Breast epithelium (tissue), 4 donors: ENCODE measurements around the gene SERHL2. TPM values are rescaled to one million over a fixed set of nuclear protein-coding genes. Genes with fewer than 3 reads are reported as not detected.
A peak's percentile ranks its signal among the peaks of the same experiment; 100 is the strongest.
"Not testable (repeated sequence)": the region's sequence is repeated elsewhere in the genome, so short reads cannot be mapped to it uniquely, and the experiment has no call there.

Source experiments
- DNase-seq, 2 donors: peaks; one replicate each; pipeline ENCODE4 v3.0.0-alpha.2; 2019; ENCODE audit warnings: low spot score in 2 of 2
- H3K27ac ChIP-seq, 2 donors: fragments of 200-600 bp; sonication (generic) in 1 of 2; one replicate each; pipeline ENCODE4 v1.5.1; 2016 to 2019; ENCODE audit warnings: mild to moderate bottlenecking in 1 of 2
- H3K27me3 ChIP-seq, 2 donors: fragments of 200-600 bp; sonication (generic) in 1 of 2; one replicate each; pipeline versions ENCODE4 v1.5.1 to v1.6.0; 2017 to 2019; ENCODE audit warnings: control low read depth in 1 of 2, mild to moderate bottlenecking in 1 of 2
- H3K36me3 ChIP-seq: fragments of 200-600 bp; one replicate; pipeline ENCODE4 v1.5.1; 2019
- H3K4me1 ChIP-seq, 2 donors: fragments of 200-600 bp; sonication (generic); one replicate each; pipeline ENCODE4 v1.5.1; 2016 to 2019; ENCODE audit warnings: control low read depth in 1 of 2
- H3K4me3 ChIP-seq, 3 donors: fragments of 200-600 bp; sonication (generic); 1 replicate in 2 of 3; 2 replicates in 1 of 3; pipeline ENCODE4 v1.5.1; 2016 to 2019; ENCODE audit warnings: mild to moderate bottlenecking in 3 of 3, moderate library complexity in 2 of 3
- H3K9me3 ChIP-seq, 2 donors: fragments of 200-600 bp; sonication (generic) in 1 of 2; one replicate each; pipeline ENCODE4 v1.5.1; 2016 to 2019; ENCODE audit warnings: control low read depth in 1 of 2
- POLR2A ChIP-seq: fragments of 450-650 bp; IDR thresholded peaks from one replicate; pipeline ENCODE4 v1.6.1; 2016; ENCODE audit warnings: antibody characterized with exemption, mild to moderate bottlenecking, moderate library complexity
- POLR2AphosphoS5 ChIP-seq, 3 donors: sonication (generic); formaldehyde crosslinking; IDR thresholded peaks; one replicate each; pipeline ENCODE4 v1.6.1; 2017; ENCODE audit warnings: antibody characterized with exemption in 3 of 3
- intact Hi-C: fragments of 100-400 bp; cut with DNase I; formaldehyde crosslinking; loops from one replicate; pipeline ENCODE4 v1.15.1; 2023; ENCODE audit warnings: low total_unique reads
- total RNA-seq, 3 donors: library from RNA; depleted of rRNA; stranded (reverse); fragments of >200 nt; gene quantifications; one replicate each; pipeline ENCODE4 v1.1.0, GENCODE V29; 2016
- TF ChIP-seq, protein P1 (sequence below), 3 donors: fragments of 450-650 bp; IDR thresholded peaks; one replicate each; pipeline ENCODE4 v1.5.1; 2016 to 2017; ENCODE audit warnings: antibody characterized with exemption in 3 of 3, mild to moderate bottlenecking in 3 of 3, moderate library complexity in 3 of 3

The SERHL2 gene
- total RNA-seq, 3 donors from 2014 or later, result 1.3 to 64.2 (median 16.7) TPM

DNA sequence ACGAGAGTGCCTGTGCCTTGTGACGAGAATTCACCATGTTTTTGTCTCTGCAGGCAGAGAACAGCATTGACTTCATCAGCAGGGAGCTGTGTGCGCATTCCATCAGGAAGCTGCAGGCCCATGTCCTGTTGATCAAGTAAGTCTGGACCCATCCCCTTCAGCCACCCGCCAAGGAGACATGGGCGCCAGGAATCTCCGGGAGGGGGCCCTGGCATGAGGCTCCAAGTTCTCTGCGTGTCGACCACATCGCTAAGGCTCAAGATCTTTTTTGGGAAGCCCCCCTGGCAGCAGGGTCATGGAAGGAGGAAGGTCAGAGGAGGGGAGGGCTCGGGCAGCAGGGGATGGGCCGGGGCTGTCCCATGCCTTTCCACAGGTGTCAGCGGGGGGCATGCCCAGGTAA is 17.3 kb downstream of the SERHL2 start:
- intact Hi-C loops, H3K4me1 ChIP-seq, H3K9me3 ChIP-seq, DNase-seq, H3K36me3 ChIP-seq, H3K27me3 ChIP-seq, H3K4me3 ChIP-seq, H3K27ac ChIP-seq: not testable (repeated sequence)

- H3K27me3 ChIP-seq, H3K4me3 ChIP-seq, H3K36me3 ChIP-seq, H3K4me1 ChIP-seq, DNase-seq, H3K9me3 ChIP-seq, intact Hi-C loops, H3K27ac ChIP-seq: not testable (repeated sequence)
Measured at GRCh38 chr22:42574046-42574445, 20.3 kb downstream of the SERHL2 start.

- H3K27me3 ChIP-seq, H3K9me3 ChIP-seq, H3K36me3 ChIP-seq, H3K27ac ChIP-seq, intact Hi-C loops, DNase-seq, H3K4me3 ChIP-seq, H3K4me1 ChIP-seq: not testable (repeated sequence)
Measured at GRCh38 chr22:42574468-42574867, 20.7 kb downstream of the SERHL2 start.

DNA sequence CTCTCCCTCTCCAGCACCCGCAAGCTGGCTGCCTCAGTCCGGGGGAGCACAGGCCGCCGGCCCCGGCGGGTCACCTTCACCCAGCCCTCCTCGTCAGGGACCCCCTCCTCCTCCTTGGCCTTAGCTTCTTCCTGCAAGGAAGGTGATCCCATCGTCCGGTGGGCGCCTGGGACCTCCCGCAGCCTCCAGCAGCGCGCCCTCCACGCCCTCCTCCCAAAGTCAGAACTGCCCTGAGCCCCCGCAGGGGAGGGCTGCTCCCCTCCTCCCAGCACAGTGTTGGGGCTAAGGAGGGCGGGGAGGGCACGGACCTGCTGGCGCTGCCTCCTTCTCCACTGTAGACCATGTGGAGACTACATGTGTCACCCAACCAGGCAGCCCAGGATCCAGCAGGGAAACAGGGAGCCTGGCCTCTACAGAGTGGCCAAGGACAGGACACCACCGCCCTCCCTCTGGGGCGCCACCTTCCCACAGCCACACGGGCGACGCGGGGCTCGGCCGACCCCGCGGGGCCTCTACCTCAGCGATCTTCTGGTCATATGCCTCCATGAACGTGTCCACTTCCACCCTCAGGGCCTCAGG is 22.3 kb downstream of the SERHL2 start:
- H3K27me3 ChIP-seq, H3K36me3 ChIP-seq, H3K4me1 ChIP-seq, H3K9me3 ChIP-seq, intact Hi-C loops, H3K27ac ChIP-seq, H3K4me3 ChIP-seq, DNase-seq: not testable (repeated sequence)

- H3K4me3 ChIP-seq, H3K9me3 ChIP-seq, H3K4me1 ChIP-seq, H3K27ac ChIP-seq, DNase-seq, intact Hi-C loops, H3K36me3 ChIP-seq, H3K27me3 ChIP-seq: not testable (repeated sequence)
Measured at GRCh38 chr22:42577141-42577540, 23.4 kb downstream of the SERHL2 start.

DNA sequence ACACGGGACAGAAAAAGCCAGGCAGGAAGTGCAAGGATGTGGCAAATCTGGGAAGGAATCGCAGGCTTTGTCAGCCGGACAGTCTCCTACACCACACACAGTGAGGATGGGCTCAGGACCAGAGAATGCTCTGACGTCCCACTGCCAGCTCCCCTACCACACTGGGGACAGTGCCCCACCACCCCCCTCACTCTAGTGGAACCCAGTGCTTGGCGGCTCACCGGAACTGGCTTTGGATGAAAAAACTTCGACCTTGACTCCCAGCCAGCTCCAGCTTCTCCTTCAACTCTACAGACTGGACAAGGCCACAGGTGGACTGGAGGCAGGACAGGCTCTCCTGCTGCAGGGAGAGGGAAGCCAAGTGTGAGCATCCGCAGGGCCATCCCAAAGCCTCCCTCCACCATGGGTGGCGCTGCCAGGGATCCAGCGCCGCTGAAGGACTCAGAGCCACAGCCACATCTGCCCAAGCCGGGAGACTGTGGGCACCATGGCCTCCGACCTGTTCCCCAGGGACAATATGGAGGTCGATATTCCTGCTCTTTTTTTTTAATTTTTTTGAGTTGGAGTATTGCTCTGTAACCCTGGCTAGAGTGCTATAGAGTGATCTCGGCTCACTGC is 24.0 kb downstream of the SERHL2 start:
- intact Hi-C loops, result no loop called here
- Histone ChIP-seq H3K27ac (no peak overlapping the region), H3K36me3 (no peaks in the 10 kb centered on the region), H3K4me3 (no peak overlapping the region), H3K27me3 (no peaks in the 10 kb centered on the region), H3K9me3 (no peaks in the 10 kb centered on the region), H3K4me1 (no peaks in the 10 kb centered on the region)
- TF ChIP-seq POLR2AphosphoS5 (IDR thresholded peaks at IDR 0.05) (no peak), POLR2A (no peak)
- TF ChIP-seq, protein P1, sequence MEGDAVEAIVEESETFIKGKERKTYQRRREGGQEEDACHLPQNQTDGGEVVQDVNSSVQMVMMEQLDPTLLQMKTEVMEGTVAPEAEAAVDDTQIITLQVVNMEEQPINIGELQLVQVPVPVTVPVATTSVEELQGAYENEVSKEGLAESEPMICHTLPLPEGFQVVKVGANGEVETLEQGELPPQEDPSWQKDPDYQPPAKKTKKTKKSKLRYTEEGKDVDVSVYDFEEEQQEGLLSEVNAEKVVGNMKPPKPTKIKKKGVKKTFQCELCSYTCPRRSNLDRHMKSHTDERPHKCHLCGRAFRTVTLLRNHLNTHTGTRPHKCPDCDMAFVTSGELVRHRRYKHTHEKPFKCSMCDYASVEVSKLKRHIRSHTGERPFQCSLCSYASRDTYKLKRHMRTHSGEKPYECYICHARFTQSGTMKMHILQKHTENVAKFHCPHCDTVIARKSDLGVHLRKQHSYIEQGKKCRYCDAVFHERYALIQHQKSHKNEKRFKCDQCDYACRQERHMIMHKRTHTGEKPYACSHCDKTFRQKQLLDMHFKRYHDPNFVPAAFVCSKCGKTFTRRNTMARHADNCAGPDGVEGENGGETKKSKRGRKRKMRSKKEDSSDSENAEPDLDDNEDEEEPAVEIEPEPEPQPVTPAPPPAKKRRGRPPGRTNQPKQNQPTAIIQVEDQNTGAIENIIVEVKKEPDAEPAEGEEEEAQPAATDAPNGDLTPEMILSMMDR (IDR thresholded peaks at IDR 0.05), result no peak
- no peak for DNase-seq

GRCh38 chr22:42580040-42580439 is 26.3 kb downstream of the SERHL2 start:
- H3K27ac ChIP-seq, H3K4me1 ChIP-seq, intact Hi-C loops, H3K4me3 ChIP-seq, H3K27me3 ChIP-seq, DNase-seq, H3K36me3 ChIP-seq, H3K9me3 ChIP-seq: not testable (repeated sequence)

DNA sequence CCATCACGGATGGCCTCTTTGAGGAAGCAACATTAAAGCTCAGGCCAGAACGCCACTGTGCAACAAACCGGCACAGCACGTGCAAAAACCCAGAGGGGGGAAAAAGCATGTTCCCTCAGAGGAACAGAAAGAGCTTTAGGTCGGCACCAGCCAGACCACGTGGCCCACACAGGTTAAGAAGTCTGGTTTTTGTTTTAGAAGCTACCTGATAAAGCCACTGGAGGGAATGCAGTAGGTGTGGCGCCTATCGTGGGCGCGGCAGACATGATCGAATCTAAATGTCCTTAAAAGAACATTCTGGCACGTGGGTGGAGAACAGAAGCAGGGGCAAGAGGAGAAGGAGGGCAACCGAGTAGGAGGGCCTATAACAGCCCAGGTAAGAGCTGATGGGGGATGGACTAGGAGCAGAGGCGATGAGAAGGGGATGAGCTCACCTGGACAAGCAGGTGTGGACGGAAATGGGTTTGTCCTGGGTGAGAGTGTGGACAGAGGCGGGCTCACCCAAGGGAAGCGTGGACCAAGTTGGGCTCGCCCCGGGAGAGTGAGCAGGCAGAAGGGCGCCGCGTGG is 27.5 kb downstream of the SERHL2 start:
- H3K4me1 ChIP-seq, H3K9me3 ChIP-seq, H3K27me3 ChIP-seq, H3K36me3 ChIP-seq, intact Hi-C loops, DNase-seq: not testable (repeated sequence)
- Histone ChIP-seq H3K4me3 (peak overlapping the region; percentile 71 to 97 (median 85)), H3K27ac (peak overlapping the region; percentile 64 to 79)
